Measurements from ENCODE around the gene GNA15.

DNA sequence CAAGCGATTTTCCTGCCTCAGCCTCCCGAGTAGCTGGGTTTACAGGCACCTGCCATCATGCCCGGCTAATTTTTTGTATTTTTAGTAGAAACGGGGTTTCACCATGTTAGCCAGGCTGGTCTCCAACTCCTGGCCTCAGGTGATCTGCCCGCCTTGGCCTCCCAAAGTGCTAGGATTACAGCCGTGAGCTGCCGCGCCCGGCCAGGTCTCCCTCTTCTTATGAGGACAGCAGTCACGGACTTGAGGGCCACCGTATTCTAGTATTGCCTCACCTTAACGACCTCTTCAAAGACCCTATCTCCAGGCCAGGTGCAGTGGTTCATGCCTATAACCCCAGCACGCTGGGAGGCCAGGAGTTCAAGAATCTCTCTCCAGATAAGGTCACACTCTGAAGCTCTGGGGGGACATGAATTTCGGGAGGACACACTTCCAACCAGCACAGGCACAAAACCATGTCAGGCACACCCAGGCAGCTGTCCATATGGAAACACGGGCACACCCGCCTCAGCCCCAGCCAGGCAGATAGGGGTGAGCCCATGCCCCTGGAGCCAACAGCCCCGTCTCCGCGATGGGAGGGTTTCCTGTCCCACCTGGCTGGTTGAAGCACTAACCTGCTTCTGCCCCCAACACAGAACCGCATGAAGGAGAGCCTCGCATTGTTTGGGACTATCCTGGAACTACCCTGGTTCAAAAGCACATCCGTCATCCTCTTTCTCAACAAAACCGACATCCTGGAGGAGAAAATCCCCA lies 21.4 kb downstream of the GNA15 start:
- TF ChIP-seq, protein P1, sequence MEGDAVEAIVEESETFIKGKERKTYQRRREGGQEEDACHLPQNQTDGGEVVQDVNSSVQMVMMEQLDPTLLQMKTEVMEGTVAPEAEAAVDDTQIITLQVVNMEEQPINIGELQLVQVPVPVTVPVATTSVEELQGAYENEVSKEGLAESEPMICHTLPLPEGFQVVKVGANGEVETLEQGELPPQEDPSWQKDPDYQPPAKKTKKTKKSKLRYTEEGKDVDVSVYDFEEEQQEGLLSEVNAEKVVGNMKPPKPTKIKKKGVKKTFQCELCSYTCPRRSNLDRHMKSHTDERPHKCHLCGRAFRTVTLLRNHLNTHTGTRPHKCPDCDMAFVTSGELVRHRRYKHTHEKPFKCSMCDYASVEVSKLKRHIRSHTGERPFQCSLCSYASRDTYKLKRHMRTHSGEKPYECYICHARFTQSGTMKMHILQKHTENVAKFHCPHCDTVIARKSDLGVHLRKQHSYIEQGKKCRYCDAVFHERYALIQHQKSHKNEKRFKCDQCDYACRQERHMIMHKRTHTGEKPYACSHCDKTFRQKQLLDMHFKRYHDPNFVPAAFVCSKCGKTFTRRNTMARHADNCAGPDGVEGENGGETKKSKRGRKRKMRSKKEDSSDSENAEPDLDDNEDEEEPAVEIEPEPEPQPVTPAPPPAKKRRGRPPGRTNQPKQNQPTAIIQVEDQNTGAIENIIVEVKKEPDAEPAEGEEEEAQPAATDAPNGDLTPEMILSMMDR (IDR thresholded peaks at IDR 0.05; ENCODE audit: low read length): no peak
- no peak for TF ChIP-seq EZH2 (IDR thresholded peaks at IDR 0.05; ENCODE audit: borderline replicate concordance, low read length)
